Panc1 (cell line): ENCODE results near the gene CDYL2. TPM values are rescaled to one million over a fixed set of nuclear protein-coding genes. Genes with fewer than 3 reads are reported as not detected.

ENCODE experiments used
- ATAC-seq: fragments of 200-7000 bp; cut with Tn5 transposase; 2 replicates; pipeline ENCODE4 v1.9.1; 2020; ENCODE audit warnings: mild to moderate bottlenecking, moderate library complexity
- BruUV-seq: library from RNA; stranded (reverse); fragments of 400-500 nt; replicated peaks from 2 replicates; lab custom pipeline; 2021; lab: Mats Ljungman, UMichigan
- CTCF ChIA-PET: fragments of 300-600 bp; sonication (Branson Sonifier 250); formaldehyde crosslinking; loops from one replicate; lab custom pipeline; 2022; ENCODE audit warnings: antibody characterized with exemption; lab: Charles Lee
- POLR2A ChIA-PET: fragments of 300-600 bp; sonication (Branson Sonifier 250); formaldehyde crosslinking; loops from one replicate; lab custom pipeline; 2022; ENCODE audit warnings: antibody characterized with exemption; lab: Charles Lee
- DNase-seq: peaks from one replicate; pipeline ENCODE4 v3.0.0-alpha.2; 2010; ENCODE audit warnings: low read depth, low spot score
- H3K27ac ChIP-seq: 2 replicates; pipeline ENCODE4 v1.5.1; 2011; ENCODE audit warnings: mild to moderate bottlenecking, low read length, inconsistent platforms
- H3K27me3 ChIP-seq: fragments of 200-500 bp; sonication (Bioruptor generic); 2 replicates; pipeline ENCODE4 v1.6.0; 2014; ENCODE audit warnings: low read length, inconsistent platforms; ENCODE audit not compliant: control insufficient read depth, insufficient read depth
- H3K36me3 ChIP-seq: fragments of 200-500 bp; sonication (Bioruptor generic); 2 replicates; pipeline ENCODE4 v1.5.1; 2014; ENCODE audit warnings: inconsistent platforms, mild to moderate bottlenecking, low read length, moderate library complexity; ENCODE audit not compliant: control insufficient read depth, insufficient read depth
- H3K4me1 ChIP-seq: 2 replicates; pipeline ENCODE4 v1.5.1; 2011; ENCODE audit warnings: inconsistent platforms, mild to moderate bottlenecking, low read length, moderate library complexity; ENCODE audit not compliant: control insufficient read depth, insufficient read depth
- H3K4me3 ChIP-seq, 2 experiments: 2 replicates each; pipeline ENCODE4 v1.5.1; 2011 to 2012; ENCODE audit warnings: low read depth in 2 of 2, low read length in 2 of 2, mild to moderate bottlenecking in 2 of 2, inconsistent platforms in 1 of 2, moderate library complexity in 1 of 2
- H3K9me3 ChIP-seq: fragments of 200-500 bp; sonication (Bioruptor generic); 2 replicates; pipeline ENCODE4 v1.5.1; 2014; ENCODE audit warnings: low read depth, mild to moderate bottlenecking, inconsistent platforms, low read length, moderate library complexity; ENCODE audit not compliant: control insufficient read depth, insufficient read depth
- POLR2AphosphoS5 ChIP-seq: IDR thresholded peaks from 2 replicates; pipeline ENCODE4 v1.6.1; 2012; ENCODE audit warnings: mild to moderate bottlenecking, low read depth, low read length, moderate library complexity
- SIN3A ChIP-seq: IDR thresholded peaks from 2 replicates; pipeline ENCODE4 v1.6.1; 2012; ENCODE audit warnings: low read depth, mild to moderate bottlenecking, low read length, moderate library complexity, borderline replicate concordance; ENCODE audit not compliant: insufficient read depth
- TCF7L2 ChIP-seq: IDR thresholded peaks from 2 replicates; pipeline ENCODE4 v1.6.1; 2011; ENCODE audit warnings: mild to moderate bottlenecking, low read depth, low read length, inconsistent platforms
- in situ Hi-C: cut with HindIII; loops from 2 replicates; pipeline ENCODE4 v1.10.0; 2016; ENCODE audit warnings: low sequenced_read_pairs, low pct_unique_long_range_greater_than_20kb
- intact Hi-C: fragments of 100-400 bp; cut with micrococcal nuclease; formaldehyde crosslinking; loops from one replicate; pipeline ENCODE4 v1.10.0; 2022; ENCODE audit not compliant: unreplicated experiment
- total RNA-seq: library from RNA; stranded (reverse); gene quantifications from one replicate; pipeline ENCODE4 v1.2.1, GENCODE V29; 2021; ENCODE audit not compliant: unreplicated experiment
- TF ChIP-seq, protein P1 (sequence below), 2 experiments: IDR thresholded peaks; 2 replicates each; pipeline ENCODE4 v1.6.1; 2011 to 2012; ENCODE audit warnings: low read depth in 2 of 2, control low read depth in 1 of 2, low read length in 1 of 2, mild to moderate bottlenecking in 1 of 2, moderate library complexity in 1 of 2; ENCODE audit not compliant: insufficient read depth in 1 of 2
- TF ChIP-seq, protein P2 (sequence below): fragments of 450-650 bp; IDR thresholded peaks from 2 replicates; pipeline ENCODE4 v1.5.1; 2017; ENCODE audit warnings: mild to moderate bottlenecking

CDYL2 gene
- total RNA-seq, 1 experiment from 2014 or later: 6.1 TPM

DNA sequence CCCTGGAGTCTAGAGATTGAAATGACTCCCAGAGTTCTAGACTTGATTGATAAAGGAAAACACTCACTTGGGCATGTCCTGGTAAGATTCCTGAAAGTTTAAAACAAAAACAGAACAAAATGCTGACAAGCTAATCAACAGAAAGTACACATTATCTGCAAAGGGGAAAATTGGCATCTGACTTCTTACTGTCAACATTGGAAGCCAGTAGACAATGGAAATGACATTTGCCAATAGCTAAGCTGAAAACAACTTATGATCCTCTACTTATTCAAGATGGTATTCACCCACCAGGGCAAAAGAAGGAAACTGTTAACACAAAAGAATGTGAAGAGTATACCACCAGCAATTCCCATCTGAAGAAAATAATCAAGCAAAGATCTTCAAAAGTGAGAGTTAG, 36.8 kb upstream of the CDYL2 start:
- in situ Hi-C loops: no loop called here
- Histone ChIP-seq H3K9me3 (no peaks in the 10 kb centered on the region), H3K4me3 (no peak overlapping the region), H3K36me3 (no peaks in the 10 kb centered on the region), H3K27me3 (no peaks in the 10 kb centered on the region), H3K4me1 (no peaks in the 10 kb centered on the region), H3K27ac (no peak overlapping the region)
- ChIA-PET CTCF (no interaction called here), POLR2A (no interaction called here)
- ATAC-seq: no peak
- intact Hi-C loops: no loop called here
- BruUV-seq: no TSS peak
- TF ChIP-seq SIN3A: no peak
- no peak for TF ChIP-seq TCF7L2
- TF ChIP-seq, protein P1, sequence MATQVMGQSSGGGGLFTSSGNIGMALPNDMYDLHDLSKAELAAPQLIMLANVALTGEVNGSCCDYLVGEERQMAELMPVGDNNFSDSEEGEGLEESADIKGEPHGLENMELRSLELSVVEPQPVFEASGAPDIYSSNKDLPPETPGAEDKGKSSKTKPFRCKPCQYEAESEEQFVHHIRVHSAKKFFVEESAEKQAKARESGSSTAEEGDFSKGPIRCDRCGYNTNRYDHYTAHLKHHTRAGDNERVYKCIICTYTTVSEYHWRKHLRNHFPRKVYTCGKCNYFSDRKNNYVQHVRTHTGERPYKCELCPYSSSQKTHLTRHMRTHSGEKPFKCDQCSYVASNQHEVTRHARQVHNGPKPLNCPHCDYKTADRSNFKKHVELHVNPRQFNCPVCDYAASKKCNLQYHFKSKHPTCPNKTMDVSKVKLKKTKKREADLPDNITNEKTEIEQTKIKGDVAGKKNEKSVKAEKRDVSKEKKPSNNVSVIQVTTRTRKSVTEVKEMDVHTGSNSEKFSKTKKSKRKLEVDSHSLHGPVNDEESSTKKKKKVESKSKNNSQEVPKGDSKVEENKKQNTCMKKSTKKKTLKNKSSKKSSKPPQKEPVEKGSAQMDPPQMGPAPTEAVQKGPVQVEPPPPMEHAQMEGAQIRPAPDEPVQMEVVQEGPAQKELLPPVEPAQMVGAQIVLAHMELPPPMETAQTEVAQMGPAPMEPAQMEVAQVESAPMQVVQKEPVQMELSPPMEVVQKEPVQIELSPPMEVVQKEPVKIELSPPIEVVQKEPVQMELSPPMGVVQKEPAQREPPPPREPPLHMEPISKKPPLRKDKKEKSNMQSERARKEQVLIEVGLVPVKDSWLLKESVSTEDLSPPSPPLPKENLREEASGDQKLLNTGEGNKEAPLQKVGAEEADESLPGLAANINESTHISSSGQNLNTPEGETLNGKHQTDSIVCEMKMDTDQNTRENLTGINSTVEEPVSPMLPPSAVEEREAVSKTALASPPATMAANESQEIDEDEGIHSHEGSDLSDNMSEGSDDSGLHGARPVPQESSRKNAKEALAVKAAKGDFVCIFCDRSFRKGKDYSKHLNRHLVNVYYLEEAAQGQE (IDR thresholded peaks at IDR 0.05; ENCODE audit: insufficient read depth in 1 of 2, low read depth in 2 of 2, low read length in 1 of 2): no peak
- TF ChIP-seq POLR2AphosphoS5: no peak
- TF ChIP-seq, protein P2, sequence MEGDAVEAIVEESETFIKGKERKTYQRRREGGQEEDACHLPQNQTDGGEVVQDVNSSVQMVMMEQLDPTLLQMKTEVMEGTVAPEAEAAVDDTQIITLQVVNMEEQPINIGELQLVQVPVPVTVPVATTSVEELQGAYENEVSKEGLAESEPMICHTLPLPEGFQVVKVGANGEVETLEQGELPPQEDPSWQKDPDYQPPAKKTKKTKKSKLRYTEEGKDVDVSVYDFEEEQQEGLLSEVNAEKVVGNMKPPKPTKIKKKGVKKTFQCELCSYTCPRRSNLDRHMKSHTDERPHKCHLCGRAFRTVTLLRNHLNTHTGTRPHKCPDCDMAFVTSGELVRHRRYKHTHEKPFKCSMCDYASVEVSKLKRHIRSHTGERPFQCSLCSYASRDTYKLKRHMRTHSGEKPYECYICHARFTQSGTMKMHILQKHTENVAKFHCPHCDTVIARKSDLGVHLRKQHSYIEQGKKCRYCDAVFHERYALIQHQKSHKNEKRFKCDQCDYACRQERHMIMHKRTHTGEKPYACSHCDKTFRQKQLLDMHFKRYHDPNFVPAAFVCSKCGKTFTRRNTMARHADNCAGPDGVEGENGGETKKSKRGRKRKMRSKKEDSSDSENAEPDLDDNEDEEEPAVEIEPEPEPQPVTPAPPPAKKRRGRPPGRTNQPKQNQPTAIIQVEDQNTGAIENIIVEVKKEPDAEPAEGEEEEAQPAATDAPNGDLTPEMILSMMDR: no peak
- no peak for DNase-seq

DNA sequence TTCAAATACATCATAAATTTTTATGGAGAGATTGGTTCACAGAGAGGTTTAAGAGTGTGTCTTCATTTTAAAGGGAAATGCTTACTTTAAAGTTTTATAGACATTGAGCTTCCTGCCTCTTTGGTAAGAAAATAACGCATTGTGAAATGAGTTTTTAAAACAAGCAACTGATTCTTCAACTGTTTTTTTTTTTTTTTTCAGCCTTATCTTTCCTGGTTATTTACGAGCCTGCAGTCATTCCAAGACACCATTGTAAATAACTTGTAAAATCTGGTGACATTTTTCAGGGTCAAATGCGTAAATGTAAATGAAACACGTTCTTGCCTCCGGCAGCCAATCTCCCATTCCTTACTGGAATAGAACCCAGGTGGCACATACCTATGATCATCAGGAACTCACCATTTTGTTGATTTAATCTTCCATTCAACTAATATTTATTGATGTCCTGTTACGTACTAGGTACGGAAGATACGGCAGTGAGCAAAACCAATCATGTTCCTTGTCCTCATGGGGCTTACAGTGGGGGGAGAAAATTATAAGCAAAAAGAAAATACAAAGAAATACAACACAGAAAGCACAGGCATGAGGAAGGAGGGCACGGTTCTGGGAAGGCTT, 33.2 kb upstream of the CDYL2 start:
- no peaks in the 10 kb centered on the region for H3K4me1 ChIP-seq
- ChIA-PET CTCF (no interaction called here), POLR2A (interaction anchor here (0.7 kb wide), 1 partner anchor 826 kb away, joined by 5 read pairs; no protein-coding TSS in a partner anchor)
- no peak for ATAC-seq
- H3K4me3 ChIP-seq: no peak overlapping the region
- no peak for DNase-seq
- intact Hi-C loops: no loop called here
- H3K9me3 ChIP-seq: no peaks in the 10 kb centered on the region
- in situ Hi-C loops: no loop called here
- BruUV-seq: no TSS peak
- H3K27me3 ChIP-seq: no peaks in the 10 kb centered on the region
- TF ChIP-seq TCF7L2: peak; percentile 50; the same call in 1 of the 2 replicates
- TF ChIP-seq, protein P1 (IDR thresholded peaks at IDR 0.05; ENCODE audit: insufficient read depth in 1 of 2, low read depth in 2 of 2, low read length in 1 of 2): no peak
- peak overlapping the region; percentile 44; the same call in 1 of the 2 replicates for H3K27ac ChIP-seq
- no peaks in the 10 kb centered on the region for H3K36me3 ChIP-seq
